Measurements from ENCODE around the gene PAX5. TPM values are rescaled to one million over a fixed set of nuclear protein-coding genes. Genes with fewer than 3 reads are reported as not detected.

Gene PAX5
- total RNA-seq, 1 experiment from 2014 or later, result 0.39 TPM

- H3K4me1 Mint-ChIP-seq, result peaks cover 4 to 9% of the 10 kb centered on the region in 2 experiments; a peak in 3 of 4 replicates
These were observed 23.1 kb downstream of the PAX5 start for GRCh38 chr9:37010976-37011375.

More at GRCh38 chr9:37010976-37011375, 23.1 kb downstream of the PAX5 start:
- Mint-ChIP-seq H3K27me3 (ENCODE audit: low read depth) (peaks cover 48% of the 10 kb centered on the region), H3K27ac (no peak overlapping the region), H3K9me3 (no peaks in the 10 kb centered on the region), H3K4me3 (no peak overlapping the region), H3K36me3 (ENCODE audit: insufficient read depth in 1 of 3, low read depth in 3 of 3) (no peaks in the 10 kb centered on the region)
- H4K20me1 ChIP-seq (ENCODE audit: control insufficient read depth, insufficient read depth, insufficient read length), result no peaks in the 10 kb centered on the region
- H2BK15ac ChIP-seq (ENCODE audit: low read depth, low read length), result no peak overlapping the region
- H4K8ac ChIP-seq (replicated peaks; ENCODE audit: insufficient read length, low read depth, low read length), result no peak overlapping the region
- H3K14ac ChIP-seq (ENCODE audit: insufficient read depth, low read length), result no peak overlapping the region
- no peaks in the 10 kb centered on the region for H3K79me1 ChIP-seq (ENCODE audit: insufficient read depth, low read depth, low read length, poor library complexity, severe bottlenecking)
- no peak overlapping the region for H3K18ac ChIP-seq (ENCODE audit: insufficient read length, low read depth, low read length)
- H4K91ac ChIP-seq (ENCODE audit: insufficient read length, low read depth, low read length), result no peak overlapping the region
- H2BK120ac ChIP-seq (ENCODE audit: low read depth, low read length, poor library complexity, severe bottlenecking), result no peak overlapping the region
- no peak overlapping the region for H2AFZ ChIP-seq (ENCODE audit: low read length)
- no peak overlapping the region for H3K4me2 ChIP-seq (ENCODE audit: insufficient read depth, insufficient read length, low read length)
- no peak overlapping the region for H3T11ph ChIP-seq (ENCODE audit: low read length)
- WGBS (ENCODE audit: extremely low coverage, insufficient read length, low lambda C conversion rate), result no CpG with 5 or more reads among the region's 2 CpGs
- no peaks in the 10 kb centered on the region for H3K79me2 ChIP-seq (ENCODE audit: insufficient read depth, low read length)
- no peak for DNase-seq
- H3K27me3 ChIP-seq (ENCODE audit: insufficient read depth, low read length), result no peaks in the 10 kb centered on the region
- H3K4ac ChIP-seq (ENCODE audit: low read depth, low read length), result no peak overlapping the region
- no peak overlapping the region for H3K9ac ChIP-seq (ENCODE audit: extremely low read depth, insufficient read length, low read length)
- no peak overlapping the region for H2BK20ac ChIP-seq (ENCODE audit: low read depth, low read length, poor library complexity, severe bottlenecking)
- H3K27ac ChIP-seq (ENCODE audit: insufficient read length, low read depth, low read length), result no peak overlapping the region
- TF ChIP-seq CTCF (conservative IDR thresholded peaks at IDR 0.05), result no peak
- H3K4me1 ChIP-seq (ENCODE audit: insufficient read depth, low read length), result no peaks in the 10 kb centered on the region
- no peak overlapping the region for H2BK12ac ChIP-seq (ENCODE audit: insufficient read length, low read depth, low read length)
- H3K56ac ChIP-seq (ENCODE audit: insufficient read length, low read depth, low read length), result no peak overlapping the region
- H4K5ac ChIP-seq (ENCODE audit: insufficient read length, low read depth, low read length), result no peak overlapping the region
- no peak overlapping the region for H2AK5ac ChIP-seq (ENCODE audit: insufficient read length, low read length)
- no peak overlapping the region for H2BK5ac ChIP-seq (ENCODE audit: insufficient read length, low read length)
- no peak overlapping the region for H3K23ac ChIP-seq (ENCODE audit: insufficient read length, low read depth, low read length)
- H3K23me2 ChIP-seq (ENCODE audit: insufficient read length, low read depth, low read length, poor library complexity, severe bottlenecking), result no peaks in the 10 kb centered on the region
- H3K9me3 ChIP-seq (ENCODE audit: control insufficient read depth, low read depth, low read length), result no peaks in the 10 kb centered on the region
